SK-N-MC (cell line): ENCODE measurements around the gene HNRNPUL2.

Experiments used
- EZH2 ChIP-seq: fragments of 200-600 bp; sonication (generic); IDR thresholded peaks from one replicate; pipeline ENCODE4 v1.6.1; 2017; ENCODE audit warnings: antibody characterized with exemption
- FOXP2 ChIP-seq: optimal IDR thresholded peaks from 2 replicates; pipeline ENCODE3; 2011; ENCODE audit warnings: mild to moderate bottlenecking, moderate library complexity; ENCODE audit not compliant: insufficient read depth; ENCODE audit errors: extremely low read length, control extremely low read depth

GRCh38 chr11:62705413-62705812, 21.8 kb downstream of the HNRNPUL2 start:
- TF ChIP-seq EZH2 (no peak), FOXP2 (no peak)
